Ascending aorta (tissue), 2 donors: Measurements from ENCODE around the gene PLEKHH1. TPM values are rescaled to one million over a fixed set of nuclear protein-coding genes. Genes with fewer than 3 reads are reported as not detected.

Source experiments
- DNase-seq, 2 donors: peaks; one replicate each; pipeline ENCODE4 v3.0.0-alpha.2; 2019; ENCODE audit warnings: low spot score in 2 of 2
- H3K27ac ChIP-seq, 2 donors: fragments of 200-600 bp; sonication (generic); one replicate each; pipeline ENCODE4 v1.5.1; 2016 to 2017; ENCODE audit warnings: mild to moderate bottlenecking in 1 of 2
- H3K27me3 ChIP-seq: fragments of 200-600 bp; sonication (generic); one replicate; pipeline ENCODE4 v1.5.1; 2017
- H3K36me3 ChIP-seq, 2 donors: fragments of 200-600 bp; sonication (generic); one replicate each; pipeline ENCODE4 v1.5.1; 2016
- H3K4me1 ChIP-seq, 2 donors: fragments of 200-600 bp; sonication (generic); one replicate each; pipeline ENCODE4 v1.5.1; 2016 to 2017; ENCODE audit warnings: mild to moderate bottlenecking in 1 of 2
- H3K4me3 ChIP-seq, 2 donors: fragments of 200-600 bp; sonication (generic); one replicate each; pipeline ENCODE4 v1.5.1; 2016 to 2017; ENCODE audit warnings: mild to moderate bottlenecking in 1 of 2
- H3K9me3 ChIP-seq, 2 donors: fragments of 200-600 bp; sonication (generic); one replicate each; pipeline ENCODE4 v1.5.1; 2016
- intact Hi-C: fragments of 100-400 bp; cut with DNase I; formaldehyde crosslinking; loops from one replicate; pipeline ENCODE4 v1.15.1; 2023
- total RNA-seq: library from RNA; depleted of rRNA; stranded (reverse); fragments of >200 nt; gene quantifications from one replicate; pipeline ENCODE4 v1.1.0, GENCODE V29; 2016
- TF ChIP-seq, protein P1 (sequence below), 3 experiments: fragments of 200-600 bp in 2 of 3; fragments of 450-650 bp in 1 of 3; sonication (generic) in 2 of 3; IDR thresholded peaks; one replicate each; pipeline ENCODE4 v1.5.1; 2016 to 2019; ENCODE audit warnings: antibody characterized with exemption in 3 of 3, mild to moderate bottlenecking in 1 of 3, moderate library complexity in 1 of 3

PLEKHH1 gene
- total RNA-seq, 1 donor from 2014 or later, result 15.0 TPM

DNA sequence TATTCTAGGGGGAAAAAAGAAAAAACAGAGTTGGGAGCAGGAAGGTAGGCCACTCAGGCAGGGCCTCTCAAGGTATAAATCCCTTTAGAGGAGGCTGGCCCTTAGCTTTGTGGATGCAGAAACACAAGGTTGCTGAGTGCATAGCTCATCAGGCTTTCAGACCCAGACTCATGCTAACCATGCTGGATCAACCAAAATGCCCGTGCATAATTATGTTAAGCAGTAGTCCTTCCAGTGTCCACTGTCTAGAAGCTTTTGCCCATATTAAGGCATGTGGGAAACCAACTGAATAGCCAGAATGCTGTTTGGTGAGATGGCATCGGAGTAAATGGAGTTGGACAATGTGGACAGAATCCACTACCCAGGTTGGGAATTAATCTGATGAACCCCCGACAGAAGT is 105.6 kb downstream of the PLEKHH1 start:
- Histone ChIP-seq H3K27ac (no peak overlapping the region), H3K9me3 (no peaks in the 10 kb centered on the region), H3K4me1 (no peaks in the 10 kb centered on the region), H3K27me3 (no peaks in the 10 kb centered on the region), H3K36me3 (peaks cover 0 to 3% of the 10 kb centered on the region in 2 donors), H3K4me3 (no peak overlapping the region)
- DNase-seq, result no peak
- intact Hi-C loops, result no loop called here
- TF ChIP-seq, protein P1, sequence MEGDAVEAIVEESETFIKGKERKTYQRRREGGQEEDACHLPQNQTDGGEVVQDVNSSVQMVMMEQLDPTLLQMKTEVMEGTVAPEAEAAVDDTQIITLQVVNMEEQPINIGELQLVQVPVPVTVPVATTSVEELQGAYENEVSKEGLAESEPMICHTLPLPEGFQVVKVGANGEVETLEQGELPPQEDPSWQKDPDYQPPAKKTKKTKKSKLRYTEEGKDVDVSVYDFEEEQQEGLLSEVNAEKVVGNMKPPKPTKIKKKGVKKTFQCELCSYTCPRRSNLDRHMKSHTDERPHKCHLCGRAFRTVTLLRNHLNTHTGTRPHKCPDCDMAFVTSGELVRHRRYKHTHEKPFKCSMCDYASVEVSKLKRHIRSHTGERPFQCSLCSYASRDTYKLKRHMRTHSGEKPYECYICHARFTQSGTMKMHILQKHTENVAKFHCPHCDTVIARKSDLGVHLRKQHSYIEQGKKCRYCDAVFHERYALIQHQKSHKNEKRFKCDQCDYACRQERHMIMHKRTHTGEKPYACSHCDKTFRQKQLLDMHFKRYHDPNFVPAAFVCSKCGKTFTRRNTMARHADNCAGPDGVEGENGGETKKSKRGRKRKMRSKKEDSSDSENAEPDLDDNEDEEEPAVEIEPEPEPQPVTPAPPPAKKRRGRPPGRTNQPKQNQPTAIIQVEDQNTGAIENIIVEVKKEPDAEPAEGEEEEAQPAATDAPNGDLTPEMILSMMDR (IDR thresholded peaks at IDR 0.05), result no peak

Other genes with a start within 250 kb of the PLEKHH1 start
- 27.6 TPM for gene ATP6V1D, start 173.5 kb upstream of the PLEKHH1 start, total RNA-seq
- gene EIF2S1, start 173.0 kb upstream of the PLEKHH1 start, total RNA-seq, result 55.1 TPM
- 0.53 TPM for gene PLEK2, start 121.1 kb upstream of the PLEKHH1 start, total RNA-seq
- gene TMEM229B, start 44.6 kb upstream of the PLEKHH1 start, total RNA-seq, result 5.5 TPM
- gene PIGH, start 67.0 kb downstream of the PLEKHH1 start, total RNA-seq, result 20.9 TPM
- gene ARG2, start 86.6 kb downstream of the PLEKHH1 start, total RNA-seq, result 10.1 TPM
- gene VTI1B, start 141.3 kb downstream of the PLEKHH1 start, total RNA-seq, result 43.2 TPM
- 25.1 TPM for gene RDH11, start 162.5 kb downstream of the PLEKHH1 start, total RNA-seq
- gene RDH12, start 168.6 kb downstream of the PLEKHH1 start, total RNA-seq, result not detected